ENCODE measurements around the gene ANKRD23.
"Not testable (repeated sequence)": the region's sequence is repeated elsewhere in the genome, so short reads cannot be mapped to it uniquely, and the experiment has no call there.

Gene ANKRD23

GRCh38 chr2:96863575-96864342 lies 19.9 kb upstream of the ANKRD23 start:
- DNase-seq (ENCODE audit: low read depth) = no peak

GRCh38 chr2:96863056-96863455 lies 19.2 kb upstream of the ANKRD23 start:
- DNase-seq (ENCODE audit: low read depth) = not testable (repeated sequence)

GRCh38 chr2:96861074-96861473 lies 17.3 kb upstream of the ANKRD23 start:
- no peak for DNase-seq (ENCODE audit: low read depth)

- DNase-seq (ENCODE audit: low read depth) = no peak
These were observed 16.5 kb upstream of the ANKRD23 start for GRCh38 chr2:96860065-96861029.

- DNase-seq (ENCODE audit: low read depth) = no peak
These were observed 15.9 kb upstream of the ANKRD23 start for GRCh38 chr2:96859681-96860064.

GRCh38 chr2:96859099-96859649 lies 15.4 kb upstream of the ANKRD23 start:
- no peak for DNase-seq (ENCODE audit: low read depth)

GRCh38 chr2:96857667-96858372 lies 14.0 kb upstream of the ANKRD23 start, which contains the start of gene ANKRD39:
TSS of gene ANKRD39 (minus strand) at chr2:96858016. CDS start at chr2:96857987, 29 bp downstream.
- DNase-seq (ENCODE audit: low read depth) = peak; percentile 97

GRCh38 chr2:96856776-96857666 lies 13.2 kb upstream of the ANKRD23 start:
- no peak for DNase-seq (ENCODE audit: low read depth)

DNA sequence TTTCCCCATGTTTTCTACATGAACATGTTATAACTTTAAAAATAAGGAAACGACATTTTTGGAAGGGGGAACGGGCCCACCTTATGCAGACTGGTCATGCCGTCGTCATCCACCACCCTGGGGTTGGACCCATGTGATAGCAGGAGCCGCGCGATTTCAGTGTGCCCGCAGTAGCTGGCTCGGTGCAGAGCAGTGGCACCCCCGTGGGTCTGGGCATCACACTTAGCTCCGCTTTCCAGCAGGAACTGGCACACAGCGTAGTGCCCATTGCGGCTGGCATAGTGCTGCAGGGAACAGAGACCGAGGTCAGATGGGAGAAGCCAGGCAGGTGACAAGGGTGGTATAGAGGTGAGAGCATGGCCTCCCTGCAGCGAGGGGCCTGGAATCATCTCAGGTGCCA lies 9.5 kb upstream of the ANKRD23 start:
- DNase-seq (ENCODE audit: low read depth) = no peak

DNA sequence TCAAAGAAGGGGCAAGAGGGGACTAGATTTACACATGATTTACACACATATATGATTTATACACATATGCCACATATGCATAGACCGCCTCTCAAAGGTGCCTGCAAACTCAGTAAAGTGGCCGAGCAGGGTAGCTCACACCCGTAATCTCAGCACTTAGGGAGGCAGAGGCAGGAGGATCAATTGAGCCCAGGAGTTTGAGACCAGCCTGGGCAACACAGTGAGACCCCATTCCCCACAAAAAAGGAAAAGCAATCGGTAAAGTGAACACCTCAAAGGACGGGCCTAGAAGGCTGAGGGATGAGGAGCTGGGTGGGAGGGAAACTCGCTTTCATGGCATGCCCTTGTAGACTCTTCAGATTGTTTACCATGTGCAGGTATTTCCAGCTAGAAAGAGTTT lies 8.8 kb upstream of the ANKRD23 start:
- DNase-seq (ENCODE audit: low read depth) = no peak

DNA sequence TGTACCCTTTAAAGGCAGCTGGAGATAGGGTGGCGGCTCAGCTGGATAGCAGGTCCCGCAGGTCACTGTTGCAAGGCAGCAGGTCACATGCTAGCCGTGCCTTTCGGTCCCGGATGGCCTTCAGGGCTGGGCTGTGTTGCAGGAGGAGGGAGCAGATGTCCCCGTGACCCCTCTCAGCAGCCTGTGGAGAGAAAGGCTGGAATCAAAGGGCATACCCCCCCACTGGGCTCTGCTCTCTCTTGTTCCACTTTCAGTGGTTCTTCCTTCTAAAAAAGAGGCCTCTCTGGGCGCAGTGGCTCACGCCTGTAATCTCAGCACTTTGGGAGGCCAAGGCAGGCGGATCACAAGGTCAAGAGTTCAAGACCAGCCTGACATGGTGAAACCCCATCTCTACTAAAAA lies 4.4 kb upstream of the ANKRD23 start:
- no peak for DNase-seq (ENCODE audit: low read depth)

- no peak for DNase-seq (ENCODE audit: low read depth)
These were observed 3.8 kb upstream of the ANKRD23 start for GRCh38 chr2:96847586-96847985.

DNA sequence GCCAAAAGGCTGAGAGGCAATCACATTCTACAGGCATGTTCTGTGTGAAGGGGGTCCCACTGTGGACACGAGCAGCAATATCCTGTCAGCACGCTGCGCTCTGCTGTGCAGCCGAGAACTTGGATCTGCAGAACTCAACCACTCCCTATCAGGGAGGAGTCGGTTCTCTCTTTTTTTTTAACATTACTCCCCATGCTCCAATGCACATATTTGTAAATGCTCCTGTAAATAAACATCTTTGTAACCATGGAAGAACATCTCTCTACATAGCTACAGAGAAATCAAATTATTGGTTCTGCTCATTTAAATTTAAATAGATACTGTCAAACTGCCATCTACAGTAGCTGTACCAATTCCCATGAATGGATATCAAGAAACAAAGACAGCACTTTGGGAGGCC lies 3.0 kb upstream of the ANKRD23 start:
- DNase-seq (ENCODE audit: low read depth) = no peak

GRCh38 chr2:96844405-96844808 lies 586 bp upstream of the ANKRD23 start:
- no peak for DNase-seq (ENCODE audit: low read depth)

- no peak for DNase-seq (ENCODE audit: low read depth)
These were observed 1.2 kb downstream of the ANKRD23 start for GRCh38 chr2:96842600-96842999.

GRCh38 chr2:96841701-96842495 lies 1.9 kb downstream of the ANKRD23 start:
- no peak for DNase-seq (ENCODE audit: low read depth)

GRCh38 chr2:96839875-96840850 lies 3.7 kb downstream of the ANKRD23 start:
- DNase-seq (ENCODE audit: low read depth) = no peak

- peak; percentile 80 for DNase-seq (ENCODE audit: low read depth)
These were observed 4.4 kb downstream of the ANKRD23 start for GRCh38 chr2:96839293-96839874.

All from activated T-helper 1 cell treated with Interleukin-2 at 50 U/mL for 16 hours (primary cell).